ENCODE data around the gene TEX26.

The TEX26 gene

DNA sequence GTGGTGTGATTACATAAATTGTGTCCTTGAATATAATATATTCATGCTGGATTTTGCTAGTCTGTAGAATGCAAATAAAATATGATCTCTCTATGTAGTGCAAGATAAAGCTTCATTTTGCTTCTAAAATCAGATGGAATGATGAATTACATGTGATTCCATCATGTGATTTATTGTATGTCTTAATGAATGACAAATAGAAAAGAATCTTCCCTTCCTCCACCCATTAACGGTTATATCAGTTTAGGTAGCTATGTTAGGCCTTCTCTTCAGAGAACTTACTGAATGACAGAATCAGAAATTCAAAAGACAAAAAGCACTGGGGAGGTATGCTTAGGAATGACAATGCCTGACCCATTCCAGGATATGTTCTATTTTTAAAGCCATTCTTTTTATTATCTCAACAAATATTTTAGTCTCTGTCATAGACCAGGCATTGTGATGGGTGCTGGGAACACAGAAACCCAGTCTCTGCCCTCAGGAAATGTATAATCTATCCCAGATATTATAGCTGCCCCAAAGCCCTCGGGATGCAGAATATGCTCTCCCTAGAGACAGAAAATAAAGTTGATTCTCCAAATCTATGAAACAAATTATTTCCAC is 90.6 kb downstream of the TEX26 start:
- in situ Hi-C loops (cut with MboI; ENCODE audit: low pct_unique_long_range_greater_than_20kb, low sequenced_read_pairs, unreplicated experiment): no loop called here
- no peak for TF ChIP-seq CTCF (IDR thresholded peaks at IDR 0.05; ENCODE audit: extremely low read depth, insufficient read depth, missing control alignments)
- no peak for DNase-seq (ENCODE audit: low spot score)

All from GM13977 (cell line).